ENCODE data around the gene WASHC3. TPM values are rescaled to one million over a fixed set of nuclear protein-coding genes. Genes with fewer than 3 reads are reported as not detected.

The WASHC3 gene
- polyA plus RNA-seq, 3 donors: 26.0 to 75.8 (median 66.2) TPM

GRCh38 chr12:101966496-101966895 is 95.3 kb downstream of the WASHC3 start:
- Histone ChIP-seq H4K20me1 (ENCODE audit: insufficient read depth, low read length) (no peaks in the 10 kb centered on the region), H3K9ac (ENCODE audit: insufficient read depth, low read length, poor library complexity, severe bottlenecking) (no peak overlapping the region), H3K79me2 (ENCODE audit: insufficient read depth, low read length) (no peaks in the 10 kb centered on the region), H3K4me3 (replicated peaks in 1 of 3; ENCODE audit: low read depth in 2 of 3, low read length in 3 of 3) (no peak overlapping the region), H3K4me1 (ENCODE audit: control insufficient read depth in 1 of 2, insufficient read depth in 2 of 2, low read length in 2 of 2) (peaks cover 0 to 5% of the 10 kb centered on the region in 2 donors), H3K27me3 (ENCODE audit: control insufficient read depth in 2 of 2, insufficient read depth in 2 of 2, low read length in 2 of 2) (no peaks in the 10 kb centered on the region), H3K9me3 (replicated peaks in 1 of 2; ENCODE audit: control insufficient read depth in 1 of 2, insufficient read depth in 1 of 2, low read length in 2 of 2) (no peaks in the 10 kb centered on the region), H2AFZ (ENCODE audit: insufficient read depth, low read depth, low read length, poor library complexity, severe bottlenecking) (no peak overlapping the region), H3K27ac (ENCODE audit: low read depth in 1 of 2, low read length in 2 of 2) (no peak overlapping the region), H3K4me2 (replicated peaks; ENCODE audit: extremely low read depth, low read length, poor library complexity, severe bottlenecking) (no peak overlapping the region), H3K36me3 (replicated peaks in 1 of 2; ENCODE audit: control insufficient read depth in 1 of 2, insufficient read depth in 2 of 2, low read length in 2 of 2) (no peaks in the 10 kb centered on the region)
- intact Hi-C loops (cut with micrococcal nuclease): no loop called here
- Mint-ChIP-seq H3K27ac (no peak overlapping the region), H3K4me3 (no peak overlapping the region), H3K27me3 (ENCODE audit: low read depth in 3 of 3) (peaks cover 0 to 3% (median 0%) of the 10 kb centered on the region in 3 donors), H3K9me3 (peaks cover 0 to 7% (median 0%) of the 10 kb centered on the region in 7 donors), H3K36me3 (no peaks in the 10 kb centered on the region), H3K4me1 (peaks cover 3% of the 10 kb centered on the region)
- no CpG with 5 or more reads among the region's 1 CpG for WGBS (ENCODE audit: insufficient coverage)
- DNase-seq: no peak
- TF ChIP-seq CTCF (IDR thresholded peaks at IDR 0.05): no peak

GRCh38 chr12:101963697-101964096 is 98.1 kb downstream of the WASHC3 start:
- no peak overlapping the region for H3K27ac ChIP-seq (ENCODE audit: low read depth in 1 of 2, low read length in 2 of 2)
- H3K4me3 ChIP-seq (replicated peaks in 1 of 3; ENCODE audit: low read depth in 2 of 3, low read length in 3 of 3): no peak overlapping the region
- no peaks in the 10 kb centered on the region for H4K20me1 ChIP-seq (ENCODE audit: insufficient read depth, low read length)
- Mint-ChIP-seq H3K4me3 (no peak overlapping the region), H3K4me1 (peaks cover 3% of the 10 kb centered on the region), H3K27ac (no peak overlapping the region), H3K36me3 (no peaks in the 10 kb centered on the region), H3K9me3 (peaks cover 0 to 12% (median 5%) of the 10 kb centered on the region in 7 donors), H3K27me3 (ENCODE audit: low read depth in 3 of 3) (peaks cover 0 to 2% (median 0%) of the 10 kb centered on the region in 3 donors)
- H3K27me3 ChIP-seq (ENCODE audit: control insufficient read depth in 2 of 2, insufficient read depth in 2 of 2, low read length in 2 of 2): no peaks in the 10 kb centered on the region
- no peaks in the 10 kb centered on the region for H3K79me2 ChIP-seq (ENCODE audit: insufficient read depth, low read length)
- intact Hi-C loops (cut with micrococcal nuclease): no loop called here
- no peak for DNase-seq
- TF ChIP-seq CTCF (IDR thresholded peaks at IDR 0.05): no peak
- no peak overlapping the region for H2AFZ ChIP-seq (ENCODE audit: insufficient read depth, low read depth, low read length, poor library complexity, severe bottlenecking)
- no peak overlapping the region for H3K4me2 ChIP-seq (replicated peaks; ENCODE audit: extremely low read depth, low read length, poor library complexity, severe bottlenecking)
- no peak overlapping the region for H3K9ac ChIP-seq (ENCODE audit: insufficient read depth, low read length, poor library complexity, severe bottlenecking)
- H3K36me3 ChIP-seq (replicated peaks in 1 of 2; ENCODE audit: control insufficient read depth in 1 of 2, insufficient read depth in 2 of 2, low read length in 2 of 2): no peaks in the 10 kb centered on the region
- H3K9me3 ChIP-seq (replicated peaks in 1 of 2; ENCODE audit: control insufficient read depth in 1 of 2, insufficient read depth in 1 of 2, low read length in 2 of 2): peaks cover 0 to 5% of the 10 kb centered on the region in 2 donors
- 0% methylated on average over 1 of the region's 1 CpG for WGBS (ENCODE audit: insufficient coverage)
- peaks cover 0 to 5% of the 10 kb centered on the region in 2 donors for H3K4me1 ChIP-seq (ENCODE audit: control insufficient read depth in 1 of 2, insufficient read depth in 2 of 2, low read length in 2 of 2)

Other genes with a start within 250 kb of the WASHC3 start
- gene GNPTAB, start 231.0 kb downstream of the WASHC3 start, polyA plus RNA-seq: 10 to 100 TPM; 14.4 to 29.1 (median 24.1) TPM
- 10 to 100 TPM; 14.0 to 49.7 (median 43.0) TPM for gene DRAM1, start 184.4 kb downstream of the WASHC3 start, polyA plus RNA-seq
- 10 to 100 TPM; 11.1 to 23.0 (median 20.9) TPM for gene NUP37, start 58.1 kb upstream of the WASHC3 start, polyA plus RNA-seq
- 1 to 10 TPM in 2 of 3 donors, under 1 TPM in 1; 0.68 to 1.8 (median 1.6) TPM for gene PARPBP, start 58.2 kb upstream of the WASHC3 start, polyA plus RNA-seq
- not detected for gene PMCH, start 135.8 kb upstream of the WASHC3 start, polyA plus RNA-seq